Glomerular endothelial cell (primary cell): ENCODE measurements around the gene ZACN. TPM values are rescaled to one million over a fixed set of nuclear protein-coding genes. Genes with fewer than 3 reads are reported as not detected.
A peak's percentile ranks its signal among the peaks of the same experiment; 100 is the strongest.

Source experiments
- DNase-seq: peaks from one replicate; pipeline ENCODE4 v3.0.0-alpha.2; 2011; ENCODE audit warnings: low read depth, low spot score; ENCODE audit errors: extremely low read depth
- total RNA-seq: library from RNA; depleted of rRNA; stranded (reverse); fragments of >200 nt; gene quantifications from 2 replicates; pipeline ENCODE4 v1.2.3, GENCODE V29; 2015

ZACN gene
- total RNA-seq, 1 donor from 2014 or later, result not detected

- DNase-seq, result no peak
These were observed 17.0 kb downstream of the ZACN start for GRCh38 chr17:76095943-76096342.

- DNase-seq, result no peak
These were observed 18.8 kb downstream of the ZACN start for GRCh38 chr17:76097716-76098295.

- no peak for DNase-seq
These were observed 23.9 kb downstream of the ZACN start for GRCh38 chr17:76102944-76103273.

GRCh38 chr17:76103274-76104139 is 24.5 kb downstream of the ZACN start, which contains the start of gene EXOC7:
TSS of gene EXOC7 (minus strand) at chr17:76103787. CDS start at chr17:76103692, 95 bp downstream.
- peak; percentile 42 for DNase-seq

GRCh38 chr17:76104140-76104895 is 25.3 kb downstream of the ZACN start:
- no peak for DNase-seq

GRCh38 chr17:76104896-76105231 is 25.9 kb downstream of the ZACN start:
- DNase-seq, result no peak

- no peak for DNase-seq
These were observed 27.7 kb downstream of the ZACN start for GRCh38 chr17:76106703-76107102.

- no peak for DNase-seq
These were observed 28.5 kb downstream of the ZACN start for GRCh38 chr17:76107509-76107908.

- no peak for DNase-seq
These were observed 33.0 kb downstream of the ZACN start for GRCh38 chr17:76111956-76112355.

- no peak for DNase-seq
These were observed 36.3 kb downstream of the ZACN start for GRCh38 chr17:76115138-76115754.

GRCh38 chr17:76119409-76120371 is 40.7 kb downstream of the ZACN start:
- no peak for DNase-seq

GRCh38 chr17:76120658-76121008 is 41.7 kb downstream of the ZACN start:
- no peak for DNase-seq

- no peak for DNase-seq
These were observed 43.0 kb downstream of the ZACN start for GRCh38 chr17:76121932-76122430.

GRCh38 chr17:76122431-76123190 is 43.6 kb downstream of the ZACN start:
- DNase-seq, result no peak

- no peak for DNase-seq
These were observed 44.2 kb downstream of the ZACN start for GRCh38 chr17:76123191-76123499.

GRCh38 chr17:76123749-76124581 is 45.0 kb downstream of the ZACN start:
- no peak for DNase-seq

- DNase-seq, result no peak
These were observed 45.8 kb downstream of the ZACN start for GRCh38 chr17:76124582-76125390.

GRCh38 chr17:76125391-76125675 is 46.4 kb downstream of the ZACN start:
- no peak for DNase-seq
